GM21825 (cell line): ENCODE data around the gene PANK2.

Experiments
- ATAC-seq: cut with Tn5 transposase; IDR thresholded peaks from one replicate; pipeline ENCODE4 v1.9.1; 2021; ENCODE audit warnings: mild to moderate bottlenecking, moderate library complexity; ENCODE audit not compliant: unreplicated experiment

The PANK2 gene

DNA sequence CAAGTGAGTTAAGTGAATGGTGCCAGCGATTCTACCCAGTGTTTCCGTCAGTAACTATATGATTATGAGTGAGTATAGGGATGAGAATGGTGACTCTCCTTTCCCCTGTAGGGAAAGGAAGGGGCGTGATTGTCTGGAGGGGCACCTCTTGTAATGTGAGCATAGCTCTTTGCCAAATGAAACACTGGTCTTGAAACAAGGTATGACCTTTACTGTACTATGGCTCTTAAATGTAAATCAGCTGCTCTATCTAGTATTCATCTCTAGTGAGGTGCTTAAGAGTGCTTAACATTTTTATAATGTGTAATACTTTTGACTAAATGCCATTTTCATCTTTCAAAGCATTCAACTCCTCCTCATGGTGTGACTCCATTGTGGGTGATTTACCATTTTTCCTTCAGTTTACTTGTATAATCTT lies 11.0 kb downstream of the PANK2 start:
- no peak for ATAC-seq

GRCh38 chr20:3901028-3901705 lies 12.0 kb downstream of the PANK2 start:
- no peak for ATAC-seq

DNA sequence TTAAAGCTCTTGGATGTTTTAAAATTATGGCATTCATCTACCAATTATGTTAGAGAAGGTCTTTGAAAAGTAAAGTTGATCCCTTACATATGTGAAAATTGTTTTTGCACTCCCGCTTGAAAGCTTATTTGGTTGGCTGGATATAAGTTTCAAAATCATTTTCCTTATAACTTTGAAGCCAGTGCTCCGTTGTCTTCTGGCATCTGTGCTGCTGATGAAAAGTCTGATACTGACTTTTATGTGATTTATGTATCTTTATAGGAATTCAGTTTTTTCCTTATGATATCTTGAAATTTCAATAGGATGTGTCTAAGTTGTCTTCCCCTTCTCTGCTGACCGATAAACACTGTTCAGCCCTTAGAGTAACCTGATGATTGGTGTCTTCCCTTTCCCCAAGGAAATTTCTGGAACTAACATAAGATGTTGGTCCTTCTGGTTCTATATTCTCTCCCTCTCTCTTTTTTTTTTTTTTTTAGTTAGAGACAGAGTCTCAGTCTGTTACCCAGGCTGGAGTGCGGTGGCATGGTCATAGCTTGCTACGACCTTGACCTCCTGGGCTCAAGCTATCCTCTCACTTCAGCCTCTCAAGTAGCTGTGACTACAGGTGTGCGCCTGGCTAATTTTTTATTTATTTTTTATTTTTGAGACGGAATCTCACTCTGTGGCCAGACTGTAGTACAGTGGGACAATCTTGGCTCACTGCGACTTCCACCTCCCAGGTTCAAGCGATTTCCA lies 12.7 kb downstream of the PANK2 start:
- ATAC-seq = no peak

- ATAC-seq = no peak
Measured at GRCh38 chr20:3902446-3902845, 13.3 kb downstream of the PANK2 start.

GRCh38 chr20:3904224-3904623 lies 15.0 kb downstream of the PANK2 start:
- ATAC-seq = no peak

- ATAC-seq = no peak
Measured at GRCh38 chr20:3904857-3905256, 15.7 kb downstream of the PANK2 start.

- peak; percentile 71 for ATAC-seq
Measured at GRCh38 chr20:3906744-3907721, 17.8 kb downstream of the PANK2 start.

GRCh38 chr20:3908667-3909066 lies 19.5 kb downstream of the PANK2 start:
- ATAC-seq = no peak

DNA sequence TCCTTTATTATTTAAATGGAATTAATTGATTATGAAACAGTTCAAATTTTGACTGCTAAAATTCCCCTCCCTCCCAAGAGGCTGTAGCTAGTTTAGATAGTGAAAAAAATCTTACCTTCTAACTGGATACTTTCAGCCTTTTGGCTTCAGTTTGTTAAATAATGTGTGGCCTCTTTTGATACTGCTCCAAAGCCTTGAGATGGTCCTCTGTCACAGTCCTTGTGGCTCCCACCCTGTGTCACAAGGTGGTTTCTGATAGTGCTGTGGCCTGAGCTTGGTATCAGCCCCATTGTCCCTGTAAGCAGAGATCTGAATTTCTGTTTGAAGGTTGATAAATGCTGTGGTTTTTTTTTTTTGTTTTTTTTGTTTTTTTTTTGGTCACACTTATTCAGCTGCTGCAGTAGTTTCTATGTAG lies 20.8 kb downstream of the PANK2 start:
- no peak for ATAC-seq

DNA sequence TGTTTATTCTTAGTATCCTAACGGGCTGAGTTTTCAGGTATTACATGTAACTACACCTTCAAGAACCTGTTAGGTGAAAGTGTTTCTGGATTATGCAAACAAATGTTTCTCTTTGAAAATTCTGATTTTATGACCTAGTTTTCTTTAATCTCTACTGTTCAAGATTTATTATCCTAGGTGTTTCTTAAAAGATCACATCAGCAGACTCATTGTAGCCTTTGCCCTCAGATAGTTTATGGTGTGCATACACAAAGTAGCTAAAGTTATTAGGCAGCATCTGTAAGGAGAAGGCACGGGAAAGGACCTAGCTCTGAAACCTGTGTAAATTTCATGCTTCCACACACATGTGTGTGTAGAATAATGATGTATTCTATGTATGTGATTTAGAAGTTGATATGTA lies 21.7 kb downstream of the PANK2 start:
- no peak for ATAC-seq

- no peak for ATAC-seq
Measured at GRCh38 chr20:3911956-3912355, 22.8 kb downstream of the PANK2 start.

DNA sequence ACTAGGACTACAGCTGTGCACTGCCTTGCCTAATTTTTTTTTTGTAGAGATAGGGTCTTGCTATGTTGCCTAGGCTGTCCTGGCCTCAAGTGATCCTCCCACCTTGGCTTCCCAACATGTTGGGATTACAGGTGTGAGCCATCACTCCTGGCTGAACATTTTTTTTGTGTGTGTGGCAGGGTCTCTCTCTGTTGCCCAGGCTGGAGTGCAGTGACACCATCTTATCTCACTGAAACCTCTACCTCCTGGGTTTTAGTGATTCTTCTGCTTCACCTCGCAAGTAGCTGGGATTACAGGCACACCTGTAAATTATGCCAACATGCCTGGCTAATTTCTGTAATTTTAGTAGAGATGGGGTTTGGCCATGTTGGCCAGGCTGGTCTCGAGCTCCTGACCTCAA lies 25.3 kb downstream of the PANK2 start:
- no peak for ATAC-seq

DNA sequence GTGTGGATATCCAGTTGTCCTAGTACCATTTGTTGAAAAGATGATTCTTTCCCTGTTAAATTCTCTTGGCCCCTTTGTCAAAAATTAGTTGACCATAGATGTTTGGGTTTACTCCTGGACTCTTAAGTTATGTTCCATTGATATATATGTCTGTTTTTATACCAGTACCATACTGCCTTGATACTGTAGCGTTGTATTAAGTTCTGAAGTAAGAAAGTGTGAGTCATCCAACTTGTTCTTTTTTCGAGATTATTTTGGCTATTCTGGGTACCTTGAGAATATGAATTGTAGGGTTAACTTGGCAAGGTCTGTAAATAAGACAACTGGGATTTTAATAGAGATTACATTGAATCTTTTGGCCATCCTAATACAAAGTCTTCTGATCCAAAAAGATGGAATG lies 26.5 kb downstream of the PANK2 start:
- no peak for ATAC-seq

GRCh38 chr20:3916364-3916763 lies 27.2 kb downstream of the PANK2 start:
- ATAC-seq = no peak

DNA sequence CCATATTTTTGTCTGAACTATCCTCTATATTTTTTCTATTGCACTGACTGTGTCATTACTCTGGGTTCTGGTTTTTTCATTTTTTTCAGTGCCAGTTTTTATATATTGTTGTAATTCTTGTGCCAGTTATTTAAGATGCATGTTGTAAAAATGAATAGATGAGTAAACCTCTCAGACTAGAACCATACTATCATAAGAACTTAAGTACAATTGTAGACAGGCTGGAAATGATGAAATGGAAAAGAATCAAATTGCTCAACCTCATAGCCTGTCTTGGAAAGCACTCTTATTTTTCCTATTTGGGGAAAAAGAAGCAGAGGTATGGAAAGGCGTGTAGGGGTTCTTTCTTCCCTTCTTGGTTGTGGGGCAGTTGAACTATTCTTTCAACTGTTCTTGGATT lies 30.2 kb downstream of the PANK2 start:
- ATAC-seq = no peak

- ATAC-seq = no peak
Measured at GRCh38 chr20:3922223-3922982, 33.2 kb downstream of the PANK2 start.

GRCh38 chr20:3922983-3923339 lies 33.8 kb downstream of the PANK2 start:
- no peak for ATAC-seq

GRCh38 chr20:3923818-3924217 lies 34.6 kb downstream of the PANK2 start:
- ATAC-seq = no peak

DNA sequence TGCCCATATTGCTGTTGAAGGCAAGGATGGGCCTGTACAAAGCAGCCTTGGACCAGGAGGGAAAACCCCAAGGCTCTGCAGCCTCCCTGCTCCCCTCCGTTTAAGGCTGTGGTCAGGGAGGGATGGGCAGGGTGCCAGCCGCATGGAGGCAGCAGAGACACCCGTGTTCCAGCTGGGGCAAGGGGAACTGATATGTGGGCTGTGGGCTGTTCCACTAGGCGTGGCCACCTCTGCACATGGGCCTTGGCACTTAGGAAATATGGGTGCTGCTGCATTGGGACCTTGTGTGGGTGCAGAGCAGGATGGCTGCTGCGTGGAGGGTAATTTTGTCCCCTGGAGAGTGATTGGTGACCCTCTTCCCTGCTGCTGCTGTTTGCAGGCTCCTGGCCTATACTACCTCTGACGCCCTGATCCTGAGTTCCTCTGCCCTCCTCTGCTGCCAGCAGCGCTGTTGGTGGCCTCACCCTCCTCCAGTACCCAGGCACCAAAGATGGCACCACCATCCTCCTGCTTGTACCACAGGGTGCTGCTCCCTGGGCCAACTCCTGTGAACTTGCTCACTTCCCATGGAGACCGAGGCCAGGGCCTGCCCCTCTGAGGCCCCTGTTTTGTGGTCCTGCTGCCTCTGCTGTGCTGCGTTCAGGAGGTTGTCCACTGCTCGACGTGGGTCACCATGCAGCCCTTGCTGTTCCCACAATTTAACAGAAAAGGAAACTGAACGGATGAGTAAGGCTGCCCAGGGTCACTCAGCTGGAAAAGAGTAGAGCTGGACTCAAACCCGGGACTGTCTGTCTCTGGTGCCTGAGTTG lies 35.3 kb downstream of the PANK2 start:
- ATAC-seq = no peak

DNA sequence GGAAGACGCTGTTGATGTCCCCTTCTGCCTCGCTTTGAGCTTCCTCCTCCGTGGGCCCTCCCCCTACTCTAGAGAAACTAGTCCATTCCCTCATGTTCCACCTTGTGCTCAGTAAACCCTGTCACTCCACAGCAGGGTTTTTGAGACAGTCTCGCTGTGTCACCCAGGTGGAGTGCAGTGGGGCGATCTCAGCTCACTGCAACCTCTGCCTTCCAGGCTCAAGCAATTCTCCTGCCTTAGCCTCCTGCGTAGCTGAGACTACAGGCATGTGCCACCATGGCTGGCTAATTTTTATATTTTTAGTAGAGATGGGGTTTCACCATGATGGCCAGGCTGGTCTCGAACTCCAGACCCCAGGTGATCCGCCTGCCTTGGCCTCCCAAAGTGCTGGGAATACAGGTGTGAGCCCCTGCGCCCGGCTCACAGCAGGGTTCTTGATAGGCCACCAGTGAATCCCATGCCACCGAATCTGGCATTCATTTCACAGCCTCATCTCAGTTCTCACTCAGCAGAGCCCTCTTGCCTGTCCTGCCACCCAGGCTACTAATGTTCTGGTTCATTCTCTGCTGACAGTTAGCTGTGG lies 36.0 kb downstream of the PANK2 start:
- ATAC-seq = no peak
